Ishikawa (cell line): ENCODE data around the gene POP4.

Experiments
- CEBPB ChIP-seq: IDR thresholded peaks from 2 replicates; pipeline ENCODE4 v1.6.1; 2012
- CREB1 ChIP-seq: IDR thresholded peaks from 2 replicates; pipeline ENCODE4 v1.6.1; 2012; ENCODE audit warnings: low read depth
- EGR1 ChIP-seq: IDR thresholded peaks from 2 replicates; pipeline ENCODE4 v1.6.1; 2012
- EP300 ChIP-seq: IDR thresholded peaks from 2 replicates; pipeline ENCODE4 v1.6.1; 2012; ENCODE audit warnings: borderline replicate concordance
- FOXM1 ChIP-seq: IDR thresholded peaks from 2 replicates; pipeline ENCODE4 v1.6.1; 2012; ENCODE audit warnings: low read depth, borderline replicate concordance
- MAX ChIP-seq: IDR thresholded peaks from 2 replicates; pipeline ENCODE4 v1.6.1; 2012
- NFIC ChIP-seq: IDR thresholded peaks from 2 replicates; pipeline ENCODE4 v1.6.1; 2012
- RAD21 ChIP-seq: IDR thresholded peaks from 2 replicates; pipeline ENCODE4 v1.6.1; 2012; ENCODE audit warnings: low read depth
- TAF1 ChIP-seq: IDR thresholded peaks from 2 replicates; pipeline ENCODE4 v1.6.1; 2012; ENCODE audit warnings: low read depth, mild to moderate bottlenecking
- TCF12 ChIP-seq: IDR thresholded peaks from 2 replicates; pipeline ENCODE4 v1.6.1; 2012; ENCODE audit warnings: low read depth
- TEAD4 ChIP-seq: IDR thresholded peaks from 2 replicates; pipeline ENCODE4 v1.6.1; 2012
- YY1 ChIP-seq: IDR thresholded peaks from 2 replicates; pipeline ENCODE4 v1.6.1; 2012; ENCODE audit warnings: low read depth
- ZBTB7A ChIP-seq: IDR thresholded peaks from 2 replicates; pipeline ENCODE4 v1.6.1; 2012; ENCODE audit warnings: low read depth
- TF ChIP-seq, protein P1 (sequence below): IDR thresholded peaks from 2 replicates; pipeline ENCODE4 v1.6.1; 2012; ENCODE audit warnings: low read depth, mild to moderate bottlenecking
- TF ChIP-seq, protein P2 (sequence below): IDR thresholded peaks from 2 replicates; pipeline ENCODE4 v1.6.1; 2012

POP4 gene

DNA sequence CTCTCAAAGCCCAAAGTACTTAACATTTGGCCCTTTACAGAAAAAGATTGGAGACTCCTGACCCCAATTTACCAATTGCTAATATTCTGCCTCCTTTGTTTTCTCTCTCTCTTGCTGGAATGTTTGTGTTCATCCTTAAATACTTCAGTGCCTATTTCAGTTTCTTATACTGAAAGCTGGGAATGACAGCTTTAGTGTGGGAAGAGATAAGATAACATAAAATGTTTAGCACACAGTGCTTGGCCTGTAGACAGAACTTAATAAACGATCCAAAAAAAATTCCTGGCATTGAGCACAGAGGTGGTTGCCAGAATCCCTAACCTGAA lies 56.2 kb downstream of the POP4 start:
- TF ChIP-seq TEAD4 (no peak), CREB1 (no peak), MAX (no peak), RAD21 (no peak), CEBPB (no peak), TCF12 (no peak), EP300 (no peak), YY1 (no peak), EGR1 (no peak), NFIC (no peak)
- TF ChIP-seq, protein P1, sequence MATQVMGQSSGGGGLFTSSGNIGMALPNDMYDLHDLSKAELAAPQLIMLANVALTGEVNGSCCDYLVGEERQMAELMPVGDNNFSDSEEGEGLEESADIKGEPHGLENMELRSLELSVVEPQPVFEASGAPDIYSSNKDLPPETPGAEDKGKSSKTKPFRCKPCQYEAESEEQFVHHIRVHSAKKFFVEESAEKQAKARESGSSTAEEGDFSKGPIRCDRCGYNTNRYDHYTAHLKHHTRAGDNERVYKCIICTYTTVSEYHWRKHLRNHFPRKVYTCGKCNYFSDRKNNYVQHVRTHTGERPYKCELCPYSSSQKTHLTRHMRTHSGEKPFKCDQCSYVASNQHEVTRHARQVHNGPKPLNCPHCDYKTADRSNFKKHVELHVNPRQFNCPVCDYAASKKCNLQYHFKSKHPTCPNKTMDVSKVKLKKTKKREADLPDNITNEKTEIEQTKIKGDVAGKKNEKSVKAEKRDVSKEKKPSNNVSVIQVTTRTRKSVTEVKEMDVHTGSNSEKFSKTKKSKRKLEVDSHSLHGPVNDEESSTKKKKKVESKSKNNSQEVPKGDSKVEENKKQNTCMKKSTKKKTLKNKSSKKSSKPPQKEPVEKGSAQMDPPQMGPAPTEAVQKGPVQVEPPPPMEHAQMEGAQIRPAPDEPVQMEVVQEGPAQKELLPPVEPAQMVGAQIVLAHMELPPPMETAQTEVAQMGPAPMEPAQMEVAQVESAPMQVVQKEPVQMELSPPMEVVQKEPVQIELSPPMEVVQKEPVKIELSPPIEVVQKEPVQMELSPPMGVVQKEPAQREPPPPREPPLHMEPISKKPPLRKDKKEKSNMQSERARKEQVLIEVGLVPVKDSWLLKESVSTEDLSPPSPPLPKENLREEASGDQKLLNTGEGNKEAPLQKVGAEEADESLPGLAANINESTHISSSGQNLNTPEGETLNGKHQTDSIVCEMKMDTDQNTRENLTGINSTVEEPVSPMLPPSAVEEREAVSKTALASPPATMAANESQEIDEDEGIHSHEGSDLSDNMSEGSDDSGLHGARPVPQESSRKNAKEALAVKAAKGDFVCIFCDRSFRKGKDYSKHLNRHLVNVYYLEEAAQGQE = no peak
- TF ChIP-seq, protein P2, sequence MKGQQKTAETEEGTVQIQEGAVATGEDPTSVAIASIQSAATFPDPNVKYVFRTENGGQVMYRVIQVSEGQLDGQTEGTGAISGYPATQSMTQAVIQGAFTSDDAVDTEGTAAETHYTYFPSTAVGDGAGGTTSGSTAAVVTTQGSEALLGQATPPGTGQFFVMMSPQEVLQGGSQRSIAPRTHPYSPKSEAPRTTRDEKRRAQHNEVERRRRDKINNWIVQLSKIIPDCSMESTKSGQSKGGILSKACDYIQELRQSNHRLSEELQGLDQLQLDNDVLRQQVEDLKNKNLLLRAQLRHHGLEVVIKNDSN = no peak

DNA sequence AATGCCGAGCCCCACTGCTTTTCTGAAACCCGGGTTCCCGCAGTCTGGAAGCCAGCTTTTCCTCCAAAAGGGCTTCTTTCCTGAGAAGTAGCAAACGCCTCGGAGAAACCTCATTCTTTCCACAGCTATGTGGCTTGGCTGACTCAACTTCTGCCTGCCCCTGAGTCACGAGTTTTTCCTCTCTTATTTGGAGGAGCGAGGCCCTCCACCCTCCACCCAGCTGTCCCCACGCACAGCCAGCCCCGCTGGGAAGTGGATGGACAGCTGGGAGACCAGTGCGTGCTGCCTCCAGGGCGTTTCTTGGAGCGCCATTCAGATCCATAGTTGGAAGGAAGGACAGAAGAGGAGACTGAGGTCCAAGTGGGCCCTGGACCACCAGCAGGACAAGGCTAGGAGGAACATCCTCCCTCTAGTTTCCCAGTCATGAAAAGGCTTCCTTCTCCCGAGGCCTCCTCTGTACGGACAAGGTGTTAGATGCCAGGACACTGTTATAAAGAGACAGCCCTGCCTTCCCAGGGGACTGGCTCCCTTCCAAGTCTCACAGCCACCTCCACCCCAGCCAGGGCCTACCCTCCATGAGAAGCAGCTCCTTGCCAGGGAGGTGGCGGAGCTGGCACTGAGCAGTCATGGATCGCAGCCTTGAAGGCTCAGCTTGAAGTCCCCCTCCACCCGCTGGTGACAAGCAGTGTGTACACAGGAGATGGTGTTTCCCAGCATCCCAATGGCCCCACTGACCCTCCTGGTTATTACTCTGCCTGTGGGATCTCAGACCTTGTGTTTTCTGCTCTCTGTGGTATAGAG lies 56.7 kb downstream of the POP4 start:
- TF ChIP-seq ZBTB7A (0 out of 2 replicates have a peak, but pooled peaks have one; percentile 23), FOXM1 (no peak), NFIC (0 out of 2 replicates have a peak, but pooled peaks have one; percentile 6)

- no peak for TF ChIP-seq TCF12
- no peak for TF ChIP-seq TAF1
- TF ChIP-seq ZBTB7A = no peak
These were observed 58.0 kb downstream of the POP4 start for GRCh38 chr19:29663861-29664752.

GRCh38 chr19:29664753-29665214 lies 58.7 kb downstream of the POP4 start:
- TF ChIP-seq ZBTB7A = 0 out of 2 replicates have a peak, but pooled peaks have one; percentile 49
- TF ChIP-seq CREB1 = no peak
- no peak for TF ChIP-seq EGR1

DNA sequence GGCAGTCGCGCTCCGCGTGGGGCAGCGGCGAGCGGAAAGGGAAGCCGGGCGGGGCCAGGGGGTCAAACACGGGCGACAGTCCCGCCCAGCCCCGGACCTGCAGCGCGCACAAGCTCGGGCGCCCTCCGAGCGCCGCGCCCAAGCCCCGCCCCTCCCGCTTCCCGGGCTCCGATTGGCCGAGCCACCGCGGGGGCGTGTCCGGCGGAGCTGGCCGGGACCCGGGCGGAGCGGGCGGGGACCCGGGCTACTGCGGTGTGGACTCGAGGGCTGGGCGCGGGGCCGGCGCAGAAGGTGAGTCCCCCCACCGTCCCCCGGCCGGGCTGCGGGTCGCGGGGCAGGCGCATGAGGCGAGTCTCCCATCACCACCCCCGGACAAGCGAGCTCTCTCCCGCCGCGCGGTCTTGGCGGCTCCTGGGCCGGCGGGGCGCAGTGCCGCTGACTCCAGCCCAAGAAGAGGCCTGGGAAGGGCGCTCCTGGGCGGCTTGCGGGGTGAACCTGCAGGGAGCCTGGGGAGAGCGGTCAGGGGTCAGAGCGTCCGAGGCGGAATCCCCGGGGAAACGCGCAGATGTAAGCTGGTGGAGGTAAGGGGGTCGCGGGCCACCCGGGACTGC lies 59.2 kb downstream of the POP4 start, which contains the start of gene PLEKHF1:
Gene PLEKHF1, plus strand, starts transcription at position 247 of the 611 bp plus-strand sequence. CDS start 8,379 bp downstream, outside the sequence.
- no peak for TF ChIP-seq FOXM1
- no peak for TF ChIP-seq TCF12
- no peak for TF ChIP-seq CREB1
- no peak for TF ChIP-seq CEBPB
- peak; percentile 0; the same call in 1 of the 2 replicates for TF ChIP-seq ZBTB7A

DNA sequence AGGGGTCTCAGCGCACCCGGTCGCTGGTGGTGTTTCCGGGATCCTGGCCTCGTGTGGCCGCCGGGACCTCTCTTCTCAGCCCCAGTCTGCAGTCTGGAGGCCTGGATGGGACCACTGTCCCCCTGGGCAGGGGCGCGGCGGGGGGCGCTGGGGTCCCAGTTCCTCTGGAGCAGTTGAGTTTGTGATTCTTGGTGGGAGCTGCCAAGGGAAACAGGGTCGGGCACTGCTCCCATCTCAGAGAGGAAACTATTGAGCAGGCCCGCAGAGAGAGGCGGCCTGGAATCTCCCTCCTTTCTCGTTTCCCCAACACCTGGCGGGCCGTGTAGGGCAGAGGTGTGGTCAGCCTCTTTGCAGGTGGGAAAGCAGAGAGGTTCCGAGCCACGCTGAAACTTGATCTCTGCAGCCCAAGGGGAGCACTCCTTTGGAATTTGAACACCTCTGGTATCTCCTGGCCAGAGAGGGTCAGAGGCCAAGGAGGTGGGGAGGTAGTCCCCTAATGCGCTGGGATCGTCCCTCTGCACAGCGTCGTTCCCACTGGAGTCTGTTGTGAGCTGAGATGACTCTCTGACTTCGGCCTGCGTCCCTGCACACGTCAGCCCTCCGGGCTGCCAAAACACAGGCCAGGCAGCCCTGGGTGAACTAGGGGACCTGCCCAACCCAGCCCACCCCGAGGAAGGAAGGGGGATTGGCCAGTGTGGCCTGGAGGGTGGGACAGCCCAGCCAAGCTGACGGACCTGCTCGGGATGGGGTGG lies 59.9 kb downstream of the POP4 start:
- TF ChIP-seq TCF12 (0 out of 2 replicates have a peak, but pooled peaks have one; percentile 7), TEAD4 (peak; percentile 53), MAX (peak; percentile 67; the same call in 1 of the 2 replicates), ZBTB7A (no peak; the same call in 1 of the 2 replicates)
